Astrocyte (in vitro differentiated cells and primary cell): ENCODE data around the gene ALLC. TPM values are rescaled to one million over a fixed set of nuclear protein-coding genes. Genes with fewer than 3 reads are reported as not detected.

Source experiments
- DNase-seq: peaks from one replicate; pipeline ENCODE4 v3.0.0-alpha.2; 2010; ENCODE audit warnings: low read depth
- FAIRE-seq: peaks from 2 replicates; lab custom pipeline; 2011; peaks lifted over from hg19 to GRCh38; lab: Jason Lieb, UNC
- H2AFZ ChIP-seq: 2 replicates; pipeline ENCODE4 v1.6.0; 2012; ENCODE audit warnings: low read depth, low read length, inconsistent platforms
- H3K27ac ChIP-seq: 2 replicates; pipeline ENCODE4 v1.5.1; 2011; ENCODE audit warnings: low read depth, low read length, inconsistent platforms
- H3K27me3 ChIP-seq: 2 replicates; pipeline ENCODE4 v1.6.0; 2011; ENCODE audit warnings: low read length, inconsistent platforms; ENCODE audit not compliant: insufficient read depth
- H3K36me3 ChIP-seq: 2 replicates; pipeline ENCODE4 v1.5.1; 2011; ENCODE audit warnings: low read length, inconsistent platforms; ENCODE audit not compliant: insufficient read depth
- H3K4me1 ChIP-seq: 2 replicates; pipeline ENCODE4 v1.5.1; 2011; ENCODE audit warnings: low read length, inconsistent platforms; ENCODE audit not compliant: insufficient read depth
- H3K4me2 ChIP-seq: 2 replicates; pipeline ENCODE4 v1.6.0; 2012; ENCODE audit warnings: low read length, inconsistent platforms
- H3K4me3 ChIP-seq: 2 replicates; pipeline ENCODE4 v1.5.1; 2011; ENCODE audit warnings: low read depth, mild to moderate bottlenecking, low read length, inconsistent platforms; ENCODE audit not compliant: insufficient read depth
- H3K79me2 ChIP-seq: 2 replicates; pipeline ENCODE4 v1.6.0; 2012; ENCODE audit warnings: mild to moderate bottlenecking, low read length, inconsistent platforms; ENCODE audit not compliant: insufficient read depth
- H3K9ac ChIP-seq: 2 replicates; pipeline ENCODE4 v1.6.0; 2012; ENCODE audit warnings: mild to moderate bottlenecking, low read length, inconsistent platforms
- H3K9me3 ChIP-seq: 2 replicates; pipeline ENCODE4 v1.5.1; 2012; ENCODE audit warnings: low read depth, mild to moderate bottlenecking, low read length, inconsistent platforms; ENCODE audit not compliant: insufficient read depth
- H4K20me1 ChIP-seq: 2 replicates; pipeline ENCODE4 v1.6.0; 2012; ENCODE audit warnings: low read length, inconsistent platforms; ENCODE audit not compliant: insufficient read depth
- H3K27ac Mint-ChIP-seq: one replicate; pipeline ENCODE4 v1.8.0; 2021; ENCODE audit warnings: mild to moderate bottlenecking, mixed read lengths; ENCODE audit not compliant: unreplicated experiment
- H3K27me3 Mint-ChIP-seq: one replicate; pipeline ENCODE4 v1.8.0; 2021; ENCODE audit warnings: low read depth, mixed read lengths; ENCODE audit not compliant: unreplicated experiment
- H3K36me3 Mint-ChIP-seq: one replicate; pipeline ENCODE4 v1.8.0; 2021; ENCODE audit warnings: low read depth, mixed read lengths; ENCODE audit not compliant: unreplicated experiment
- H3K4me1 Mint-ChIP-seq: one replicate; pipeline ENCODE4 v1.8.0; 2021; ENCODE audit warnings: low read depth, mixed read lengths; ENCODE audit not compliant: unreplicated experiment
- H3K4me3 Mint-ChIP-seq: one replicate; pipeline ENCODE4 v1.8.0; 2021; ENCODE audit warnings: mild to moderate bottlenecking, moderate library complexity, mixed read lengths; ENCODE audit not compliant: unreplicated experiment
- H3K9me3 Mint-ChIP-seq: one replicate; pipeline ENCODE4 v1.8.0; 2021; ENCODE audit warnings: mild to moderate bottlenecking, mixed read lengths; ENCODE audit not compliant: unreplicated experiment
- CTCF ChIP-seq: IDR thresholded peaks from 2 replicates; pipeline ENCODE4 v1.5.1; 2011; ENCODE audit warnings: low read depth, mild to moderate bottlenecking, inconsistent platforms, low read length, moderate library complexity; ENCODE audit not compliant: insufficient read depth
- EZH2 ChIP-seq: IDR thresholded peaks from 2 replicates; pipeline ENCODE4 v1.6.1; 2012; ENCODE audit warnings: mild to moderate bottlenecking, low read length, inconsistent platforms; ENCODE audit not compliant: insufficient read depth
- total RNA-seq: library from RNA; stranded (reverse); gene quantifications from 2 replicates; pipeline ENCODE4 v1.2.1, GENCODE V29; 2021

Gene ALLC
- total RNA-seq, 1 donor from 2014 or later = not detected

GRCh38 chr2:3651691-3652648 lies 6.0 kb upstream of the ALLC start:
- no peaks in the 10 kb centered on the region for H3K9me3 ChIP-seq
- peaks cover 2% of the 10 kb centered on the region for H3K9me3 Mint-ChIP-seq
- H3K27ac Mint-ChIP-seq = no peak overlapping the region
- no peaks in the 10 kb centered on the region for H3K79me2 ChIP-seq
- peak overlapping the region; percentile 63 for H3K9ac ChIP-seq
- H3K4me1 Mint-ChIP-seq = peaks cover 11% of the 10 kb centered on the region
- no peaks in the 10 kb centered on the region for H4K20me1 ChIP-seq
- no peak for FAIRE-seq
- peak overlapping the region; percentile 85 for H3K4me2 ChIP-seq
- H3K4me1 ChIP-seq = peaks cover 10% of the 10 kb centered on the region
- H3K27me3 Mint-ChIP-seq = peaks cover 22% of the 10 kb centered on the region
- peak overlapping the region; percentile 42 for H3K4me3 ChIP-seq
- H3K36me3 Mint-ChIP-seq = no peaks in the 10 kb centered on the region
- no peaks in the 10 kb centered on the region for H3K36me3 ChIP-seq
- H3K27me3 ChIP-seq = peaks cover 7% of the 10 kb centered on the region
- peak overlapping the region; percentile 97 for H2AFZ ChIP-seq
- TF ChIP-seq EZH2 (no peak), CTCF (no peak)
- DNase-seq = peak; percentile 34
- H3K4me3 Mint-ChIP-seq = no peak overlapping the region
- H3K27ac ChIP-seq = no peak overlapping the region

- Mint-ChIP-seq H3K4me3 (no peak overlapping the region), H3K4me1 (peaks cover 12% of the 10 kb centered on the region), H3K9me3 (peaks cover 2% of the 10 kb centered on the region), H3K27ac (no peak overlapping the region), H3K36me3 (no peaks in the 10 kb centered on the region), H3K27me3 (peaks cover 12% of the 10 kb centered on the region)
- Histone ChIP-seq H3K27me3 (peaks cover 7% of the 10 kb centered on the region), H3K4me3 (no peak overlapping the region), H4K20me1 (no peaks in the 10 kb centered on the region), H3K27ac (no peak overlapping the region), H2AFZ (no peak overlapping the region), H3K79me2 (no peaks in the 10 kb centered on the region), H3K9me3 (no peaks in the 10 kb centered on the region), H3K36me3 (no peaks in the 10 kb centered on the region), H3K4me1 (peaks cover 10% of the 10 kb centered on the region), H3K9ac (no peak overlapping the region), H3K4me2 (no peak overlapping the region)
- TF ChIP-seq CTCF = no peak
- TF ChIP-seq EZH2 = no peak
- DNase-seq = no peak
- FAIRE-seq = no peak
Measured at GRCh38 chr2:3652896-3653625, 4.9 kb upstream of the ALLC start.
